GM21381 (cell line): ENCODE data around the gene PPP6C.

Experiments
- ATAC-seq: cut with Tn5 transposase; IDR thresholded peaks from one replicate; pipeline ENCODE4 v1.9.1; 2021; ENCODE audit warnings: mild to moderate bottlenecking, moderate library complexity; ENCODE audit not compliant: unreplicated experiment

Gene PPP6C

DNA sequence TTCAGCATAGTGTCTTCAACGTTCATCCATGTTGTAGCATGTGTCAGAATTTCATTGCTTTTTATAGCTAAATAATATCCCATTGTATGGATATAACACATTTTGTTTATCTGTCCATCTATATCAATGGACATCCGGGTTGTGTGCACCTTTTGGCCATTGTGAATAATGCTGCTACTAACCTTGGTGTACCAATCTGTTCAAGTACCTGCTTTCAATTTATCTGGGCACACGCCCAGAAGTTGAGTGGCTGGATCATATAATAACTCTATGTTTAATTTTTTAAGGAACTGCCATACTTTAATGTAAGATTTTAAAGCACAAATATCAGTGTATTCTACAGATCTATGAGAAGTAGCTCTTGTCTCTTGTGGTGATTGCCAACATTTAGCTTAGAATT, 89.8 kb downstream of the PPP6C start:
- no peak for ATAC-seq
